Measurements from ENCODE around the gene PDGFB. TPM values are rescaled to one million over a fixed set of nuclear protein-coding genes. Genes with fewer than 3 reads are reported as not detected.

The PDGFB gene
- total RNA-seq, 2 donors from 2014 or later, result 1.9 to 5.6 TPM

DNA sequence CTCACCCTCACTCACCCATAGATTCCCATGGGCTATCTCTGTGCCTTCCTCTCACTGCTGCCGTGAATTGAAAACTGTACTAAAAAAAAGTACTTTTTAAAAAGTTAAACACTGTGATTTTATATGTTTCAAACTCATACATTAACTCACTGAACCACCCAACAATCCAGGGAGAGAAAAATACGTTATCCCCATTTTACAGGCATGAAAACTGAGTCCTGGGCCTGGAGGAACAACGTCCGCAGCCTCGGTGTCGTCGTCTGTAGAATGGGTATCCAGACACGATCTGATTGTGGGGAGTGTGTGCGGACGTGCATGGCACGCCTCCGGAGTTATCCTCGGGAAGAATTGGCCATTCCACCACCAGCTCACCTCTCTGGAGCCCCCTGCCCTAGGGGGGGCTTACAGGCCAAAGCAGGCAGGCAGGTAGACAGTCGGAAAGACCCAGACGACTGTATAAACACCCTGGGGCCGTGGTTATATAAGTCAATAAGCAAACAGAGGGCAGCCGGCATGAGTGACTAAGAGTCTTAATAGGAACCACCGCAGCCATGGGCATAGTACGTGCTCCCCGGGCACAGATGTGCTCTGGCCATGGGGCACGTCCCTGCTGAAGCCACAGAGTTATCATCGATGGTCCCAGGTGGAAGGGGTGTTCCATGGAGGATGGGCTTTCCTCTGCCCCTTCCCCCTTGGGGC lies 7.1 kb upstream of the PDGFB start:
- Histone ChIP-seq H3K4me1 (no peaks in the 10 kb centered on the region), H3K27me3 (peaks cover 12% of the 10 kb centered on the region), H3K9ac (ENCODE audit: low read depth in 2 of 2, low read length in 2 of 2) (no peak overlapping the region), H3K27ac (no peak overlapping the region), H3K36me3 (no peaks in the 10 kb centered on the region), H3K9me3 (no peaks in the 10 kb centered on the region), H3K4me3 (no peak overlapping the region)
- intact Hi-C loops (cut with DNase I), result no loop called here
- DNase-seq, result no peak
- TF ChIP-seq, protein P1, sequence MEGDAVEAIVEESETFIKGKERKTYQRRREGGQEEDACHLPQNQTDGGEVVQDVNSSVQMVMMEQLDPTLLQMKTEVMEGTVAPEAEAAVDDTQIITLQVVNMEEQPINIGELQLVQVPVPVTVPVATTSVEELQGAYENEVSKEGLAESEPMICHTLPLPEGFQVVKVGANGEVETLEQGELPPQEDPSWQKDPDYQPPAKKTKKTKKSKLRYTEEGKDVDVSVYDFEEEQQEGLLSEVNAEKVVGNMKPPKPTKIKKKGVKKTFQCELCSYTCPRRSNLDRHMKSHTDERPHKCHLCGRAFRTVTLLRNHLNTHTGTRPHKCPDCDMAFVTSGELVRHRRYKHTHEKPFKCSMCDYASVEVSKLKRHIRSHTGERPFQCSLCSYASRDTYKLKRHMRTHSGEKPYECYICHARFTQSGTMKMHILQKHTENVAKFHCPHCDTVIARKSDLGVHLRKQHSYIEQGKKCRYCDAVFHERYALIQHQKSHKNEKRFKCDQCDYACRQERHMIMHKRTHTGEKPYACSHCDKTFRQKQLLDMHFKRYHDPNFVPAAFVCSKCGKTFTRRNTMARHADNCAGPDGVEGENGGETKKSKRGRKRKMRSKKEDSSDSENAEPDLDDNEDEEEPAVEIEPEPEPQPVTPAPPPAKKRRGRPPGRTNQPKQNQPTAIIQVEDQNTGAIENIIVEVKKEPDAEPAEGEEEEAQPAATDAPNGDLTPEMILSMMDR (IDR thresholded peaks at IDR 0.05), result no peak

- H3K27ac ChIP-seq, result no peak overlapping the region
- no peak overlapping the region for H3K9ac ChIP-seq (ENCODE audit: low read depth in 2 of 2, low read length in 2 of 2)
- intact Hi-C loops (cut with DNase I), result no loop called here
- no peak overlapping the region for H3K4me3 ChIP-seq
- no peaks in the 10 kb centered on the region for H3K36me3 ChIP-seq
- no peaks in the 10 kb centered on the region for H3K9me3 ChIP-seq
- no peak for DNase-seq
- peaks cover 17% of the 10 kb centered on the region for H3K27me3 ChIP-seq
- TF ChIP-seq, protein P1 (IDR thresholded peaks at IDR 0.05), result no peak
- H3K4me1 ChIP-seq, result no peaks in the 10 kb centered on the region
Observed at GRCh38 chr22:39250838-39251237, 6.1 kb upstream of the PDGFB start.

DNA sequence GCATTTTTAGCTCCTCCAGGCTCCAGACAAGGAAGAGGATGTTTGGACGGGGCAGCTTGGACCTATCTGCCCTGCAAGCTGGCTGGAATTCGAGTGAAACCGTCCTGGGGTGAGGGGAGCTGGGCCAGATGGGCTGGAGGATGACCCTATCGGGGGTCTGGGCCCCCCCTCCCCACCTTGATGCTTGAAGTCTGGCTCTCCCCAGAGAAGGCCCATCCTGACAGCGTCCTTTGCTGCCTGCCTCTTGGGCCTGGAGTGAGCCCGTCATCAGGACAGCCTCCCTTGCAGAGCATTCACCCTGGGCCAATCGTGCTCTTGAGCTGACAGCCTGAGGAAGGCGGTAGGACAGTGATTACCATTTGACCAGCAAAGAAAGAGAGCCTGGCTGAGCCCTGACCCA lies 5.3 kb upstream of the PDGFB start:
- DNase-seq, result no peak

DNA sequence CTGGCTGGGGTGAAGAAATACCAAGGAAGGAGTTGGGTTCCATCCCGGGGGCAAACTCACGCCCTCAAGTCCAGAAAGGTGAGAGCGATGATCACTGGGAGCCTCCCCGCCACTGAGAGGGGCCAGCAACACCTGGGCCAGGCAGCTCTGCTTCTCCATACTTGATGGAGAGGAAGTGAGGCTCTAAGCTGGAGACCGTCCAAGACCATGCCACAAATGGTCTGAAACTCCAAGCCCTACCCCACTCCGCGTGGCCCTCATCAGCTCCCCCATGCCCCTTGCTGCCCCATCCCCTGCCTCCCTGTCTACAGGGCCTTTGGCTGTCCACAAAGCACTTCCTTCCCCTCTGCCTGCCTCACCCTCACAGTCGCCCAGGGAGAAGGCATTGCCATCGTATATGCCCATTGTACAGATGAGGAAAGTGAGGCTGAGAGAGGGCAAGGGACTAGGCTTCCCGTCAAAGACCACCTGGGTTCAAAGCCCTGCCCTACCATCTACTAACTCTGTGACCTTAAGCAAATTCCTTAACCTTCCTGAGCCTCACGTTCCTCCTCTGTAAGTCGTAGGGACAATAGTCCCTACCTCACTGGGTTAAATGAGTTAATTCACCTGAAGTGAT lies 4.4 kb upstream of the PDGFB start:
- intact Hi-C loops (cut with DNase I), result loop anchor here (10.0 kb wide), 1 partner anchor 56 kb away; no protein-coding TSS in a partner anchor
- Histone ChIP-seq H3K27me3 (peaks cover 31% of the 10 kb centered on the region), H3K4me1 (no peaks in the 10 kb centered on the region), H3K36me3 (no peaks in the 10 kb centered on the region), H3K27ac (no peak overlapping the region), H3K9me3 (no peaks in the 10 kb centered on the region), H3K4me3 (no peak overlapping the region), H3K9ac (ENCODE audit: low read depth in 2 of 2, low read length in 2 of 2) (no peak overlapping the region)
- DNase-seq, result no peak
- TF ChIP-seq, protein P1 (IDR thresholded peaks at IDR 0.05), result no peak

More for the DNA sequence above, 5.3 kb upstream of the PDGFB start:
- Histone ChIP-seq H3K27ac (no peak overlapping the region), H3K4me3 (no peak overlapping the region), H3K36me3 (no peaks in the 10 kb centered on the region), H3K9me3 (no peaks in the 10 kb centered on the region), H3K27me3 (peaks cover 24% of the 10 kb centered on the region), H3K9ac (ENCODE audit: low read depth in 2 of 2, low read length in 2 of 2) (no peak overlapping the region), H3K4me1 (no peaks in the 10 kb centered on the region)
- intact Hi-C loops (cut with DNase I), result no loop called here
- TF ChIP-seq, protein P1 (IDR thresholded peaks at IDR 0.05), result no peak

DNA sequence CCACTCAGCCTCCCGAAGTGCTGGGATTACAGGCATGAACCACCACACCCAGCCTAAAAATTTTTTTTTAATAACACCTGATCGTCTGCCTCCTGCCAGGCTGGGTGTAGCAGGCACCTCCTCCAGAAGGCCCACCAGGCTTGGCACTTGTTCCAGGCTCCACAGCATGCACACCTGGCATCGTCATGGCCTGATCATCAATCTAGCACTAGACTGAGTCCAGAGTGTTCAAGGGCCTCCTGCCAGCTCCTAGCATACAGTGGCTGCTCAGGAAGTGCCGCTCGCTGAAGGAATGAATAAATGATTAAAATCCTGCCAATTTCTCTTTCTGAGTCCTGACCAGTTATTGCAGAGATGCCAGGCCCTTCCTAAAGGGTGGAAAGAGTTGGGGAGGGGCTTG lies 3.5 kb upstream of the PDGFB start:
- Histone ChIP-seq H3K4me3 (no peak overlapping the region), H3K27me3 (peaks cover 40% of the 10 kb centered on the region), H3K36me3 (no peaks in the 10 kb centered on the region), H3K9me3 (no peaks in the 10 kb centered on the region), H3K4me1 (no peaks in the 10 kb centered on the region), H3K9ac (ENCODE audit: low read depth in 2 of 2, low read length in 2 of 2) (no peak overlapping the region), H3K27ac (no peak overlapping the region)
- intact Hi-C loops (cut with DNase I), result loop anchor here (10.0 kb wide), 1 partner anchor 57 kb away; no protein-coding TSS in a partner anchor
- TF ChIP-seq, protein P1 (IDR thresholded peaks at IDR 0.05), result no peak
- no peak for DNase-seq
